H1 (cell line): ENCODE results near the gene CEBPG. TPM values are rescaled to one million over a fixed set of nuclear protein-coding genes. Genes with fewer than 3 reads are reported as not detected.

Experiments used
- CHD7 ChIP-seq: fragments of 300-600 bp; sonication (generic); IDR thresholded peaks from 2 replicates; pipeline ENCODE4 v1.7.1; 2012; ENCODE audit warnings: low read length, moderate library complexity, mild to moderate bottlenecking, inconsistent platforms; ENCODE audit not compliant: insufficient replicate concordance
- CTCF ChIP-seq, 3 experiments: IDR thresholded peaks; 1 replicate in 2 of 3; 2 replicates in 1 of 3; pipeline versions ENCODE4 v1.5.1 to v1.6.1; 2011; ENCODE audit warnings: low read length in 3 of 3, mild to moderate bottlenecking in 3 of 3, inconsistent platforms in 2 of 3, low read depth in 1 of 3, moderate library complexity in 1 of 3; ENCODE audit not compliant: insufficient read depth in 1 of 3; ENCODE audit errors: control extremely low read depth in 1 of 3
- RAD21 ChIP-seq, 2 experiments: IDR thresholded peaks in 1 of 2; conservative IDR thresholded peaks in 1 of 2; 2 replicates each; pipeline ENCODE4 v1.6.1; 2011; ENCODE audit warnings: low read depth in 2 of 2, low read length in 2 of 2, improper control_type of control experiment in 1 of 2, inconsistent platforms in 1 of 2, mild to moderate bottlenecking in 1 of 2, moderate library complexity in 1 of 2
- polyA plus RNA-seq, 7 experiments: library from polyadenylated mRNA; depleted of rRNA in 3 of 7; stranded (reverse) in 5 of 7; unstranded in 2 of 7; fragments of >200 nt in 5 of 7; fragments of 200-250 nt in 2 of 7; gene quantifications; 1 replicate in 5 of 7; 2 replicates in 1 of 7; 4 replicates in 1 of 7; pipeline versions ENCODE4 v1.2.1 to v1.2.3, GENCODE V29; 2011 to 2013; ENCODE audit warnings: missing spikeins in 2 of 7, mixed read lengths in 2 of 7
- total RNA-seq: library from RNA; stranded (reverse); fragmentation: NEBNext Ultra II Directional; extraction: Animal tissue kit (Norgen Biotek cat#: 25700); gene quantifications from 2 replicates; pipeline ENCODE4 v1.2.1, GENCODE V29; 2021

The CEBPG gene
- total and polyA plus RNA-seq, 2 of the 8 experiments (the other 6 are each of a cell fraction or from before 2014, with no cell fraction given), result 12.3 to 35.4 TPM

DNA sequence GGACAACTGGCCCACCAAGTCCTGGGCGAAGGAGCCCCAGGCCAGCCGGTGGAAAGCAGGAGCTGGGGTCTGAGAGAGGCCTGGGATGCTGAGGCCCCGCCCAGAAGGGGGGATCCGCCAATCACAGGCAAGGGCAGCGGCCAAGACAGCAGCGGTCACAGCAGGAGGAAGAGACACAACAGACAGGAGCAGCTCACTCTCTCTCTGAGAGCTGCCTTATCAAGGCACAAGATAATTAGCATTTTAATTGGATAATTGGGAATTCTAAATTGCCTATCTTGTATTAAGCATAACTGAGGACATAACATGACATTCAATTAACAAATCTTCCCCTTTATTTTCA, 46.2 kb downstream of the CEBPG start (continued):
- TF ChIP-seq CHD7 (no peak), CTCF (IDR thresholded peaks at IDR 0.05; ENCODE audit: control extremely low read depth in 1 of 3, insufficient read depth in 1 of 3, low read depth in 1 of 3, low read length in 3 of 3) (no peak), RAD21 (IDR thresholded peaks at IDR 0.05 in 1 of 2, conservative IDR thresholded peaks at IDR 0.05 in 1 of 2; ENCODE audit: low read depth in 2 of 2, low read length in 2 of 2) (no peak)
- TF ChIP-seq, all 59 proteins: peak for 0
